Measurements from ENCODE around the gene ARFIP1. TPM values are rescaled to one million over a fixed set of nuclear protein-coding genes. Genes with fewer than 3 reads are reported as not detected.

Gene ARFIP1, protein sequence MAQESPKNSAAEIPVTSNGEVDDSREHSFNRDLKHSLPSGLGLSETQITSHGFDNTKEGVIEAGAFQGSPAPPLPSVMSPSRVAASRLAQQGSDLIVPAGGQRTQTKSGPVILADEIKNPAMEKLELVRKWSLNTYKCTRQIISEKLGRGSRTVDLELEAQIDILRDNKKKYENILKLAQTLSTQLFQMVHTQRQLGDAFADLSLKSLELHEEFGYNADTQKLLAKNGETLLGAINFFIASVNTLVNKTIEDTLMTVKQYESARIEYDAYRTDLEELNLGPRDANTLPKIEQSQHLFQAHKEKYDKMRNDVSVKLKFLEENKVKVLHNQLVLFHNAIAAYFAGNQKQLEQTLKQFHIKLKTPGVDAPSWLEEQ
- total RNA-seq, result 32.0 and 49.2 TPM in 2 replicates

DNA sequence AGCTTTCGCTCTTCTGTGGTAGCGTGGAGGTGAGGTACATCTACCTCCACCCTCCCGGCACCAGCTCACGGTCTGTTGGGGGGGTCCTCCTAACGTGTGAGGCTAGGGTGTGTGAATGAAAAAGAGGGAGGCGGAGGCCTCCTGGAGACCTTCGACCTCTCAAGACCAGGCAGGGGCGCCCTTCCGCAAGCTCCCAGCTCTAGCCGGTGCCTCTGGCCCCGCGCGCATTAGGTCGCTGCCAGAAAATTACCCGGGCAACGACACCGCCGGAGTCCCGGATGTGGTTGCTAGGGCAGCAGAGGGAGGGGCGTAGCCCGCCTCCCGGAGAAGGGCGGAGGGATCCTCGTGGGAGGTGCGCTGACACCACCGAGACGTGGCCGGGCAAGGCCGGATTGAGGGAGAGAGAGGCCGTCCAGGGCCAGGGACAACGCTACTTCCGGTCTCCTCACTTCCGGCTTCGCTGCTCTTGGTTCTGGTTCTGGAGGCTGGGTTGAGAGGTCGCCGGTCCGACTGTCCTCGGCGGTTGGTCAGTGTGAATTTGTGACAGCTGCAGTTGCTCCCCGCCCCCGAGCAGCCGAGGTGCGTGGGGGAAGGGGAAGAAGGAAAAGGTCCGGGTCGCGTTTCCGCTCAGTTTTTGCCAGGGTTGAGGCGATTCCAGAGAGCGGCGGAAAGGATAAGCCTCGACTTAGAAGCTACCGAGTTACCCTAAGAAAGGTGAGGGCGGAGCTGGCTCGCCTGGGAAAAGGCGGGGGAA lies at the start of gene ARFIP1, which contains the start of gene TIGD4:
ARFIP1 (plus strand) TSS at position 442 of the 754 bp plus-strand sequence. CDS start 49,680 bp downstream, outside the sequence.
TIGD4 (minus strand) TSS at position 218 of the 754 bp plus-strand sequence. CDS start 8,726 bp downstream, outside the sequence.

DNA sequence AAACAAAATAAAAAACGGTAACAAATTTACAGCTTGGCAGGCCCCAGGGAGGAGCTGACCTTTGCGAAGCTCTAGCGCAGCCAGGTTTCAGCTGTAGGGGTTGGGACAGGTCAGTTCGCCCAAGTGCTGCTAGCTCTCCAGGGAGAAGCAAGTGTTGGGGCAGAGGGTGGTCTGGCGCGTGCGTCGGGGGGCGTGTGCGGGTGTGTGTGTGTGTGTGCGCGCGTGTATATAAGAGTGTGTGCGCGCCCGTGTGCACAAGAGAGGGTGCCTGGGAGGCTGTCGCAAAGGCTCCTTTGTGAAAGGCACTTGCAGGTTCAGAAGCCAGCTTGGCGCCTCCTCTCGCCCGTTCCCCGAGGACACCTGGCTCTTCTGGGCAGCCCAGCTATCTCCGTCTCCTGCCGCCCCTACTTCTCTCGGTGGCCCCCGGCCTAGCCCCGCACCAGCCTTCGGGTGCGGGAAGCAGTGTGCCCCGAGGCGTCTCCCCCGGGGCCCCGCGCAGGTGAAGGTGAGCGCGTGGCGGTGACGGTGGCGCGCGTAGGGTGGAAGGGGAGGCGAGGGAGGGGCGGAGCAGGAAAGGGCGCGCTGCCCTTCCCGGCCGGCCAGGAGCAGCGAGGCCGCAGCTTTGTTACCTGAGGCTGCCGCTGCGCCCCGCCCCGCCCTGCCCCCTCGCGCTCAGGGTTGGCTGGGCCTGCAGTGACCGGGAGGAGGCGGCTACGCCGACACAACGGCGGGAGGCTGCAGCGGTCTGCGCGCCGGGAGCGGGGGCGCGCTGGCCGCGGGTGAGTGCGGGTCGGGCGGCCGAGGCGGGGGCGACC lies 156.1 kb downstream of the ARFIP1 start, which contains the start of gene FHDC1:
FHDC1 (plus strand) TSS at position 693 of the 815 bp plus-strand sequence. CDS start 6,735 bp downstream, outside the sequence.

Other genes starting within 250 kb of the ARFIP1 start
- 65.6 and 106 TPM in 2 replicates for gene FBXW7, start 243.9 kb upstream of the ARFIP1 start, total RNA-seq
- gene TMEM154, start 100.0 kb upstream of the ARFIP1 start, total RNA-seq, result 13.3 and 13.6 TPM in 2 replicates
- gene TIGD4, start 224 bp upstream of the ARFIP1 start, total RNA-seq, result under 0.01 TPM in 1 of 2 replicates, not detected in the other
- gene FHDC1, start 156.4 kb downstream of the ARFIP1 start, total RNA-seq, result under 0.01 and 0.29 TPM in 2 replicates

Measured in placental pericyte (primary cell).